GM23338 (cell line): ENCODE results near the gene SLC6A18. TPM values are rescaled to one million over a fixed set of nuclear protein-coding genes. Genes with fewer than 3 reads are reported as not detected.

Source experiments
- ATAC-seq: fragments of 200-7000 bp; cut with Tn5 transposase; 3 replicates; pipeline ENCODE4 v1.9.1; 2020
- DNase-seq: peaks from one replicate; pipeline ENCODE4 v3.0.0-alpha.2; 2015; ENCODE audit warnings: low spot score
- H2AFZ ChIP-seq: fragments of 200-600 bp; sonication (generic); 2 replicates; pipeline ENCODE4 v1.8.0; 2016; ENCODE audit warnings: antibody characterized with exemption, mild to moderate bottlenecking, moderate library complexity
- H3F3A ChIP-seq: fragments of 200-600 bp; sonication (generic); replicated peaks from 2 replicates; pipeline ENCODE4 v1.8.0; 2017; ENCODE audit warnings: antibody characterized with exemption, mixed run types, low read depth
- H3K27ac ChIP-seq: fragments of 200-600 bp; sonication (generic); 2 replicates; pipeline ENCODE4 v1.6.1; 2016; ENCODE audit warnings: low read depth
- H3K27me3 ChIP-seq: fragments of 200-600 bp; sonication (generic); 2 replicates; pipeline ENCODE4 v1.8.0; 2016; ENCODE audit warnings: mild to moderate bottlenecking, mixed run types, moderate library complexity; ENCODE audit not compliant: insufficient read depth
- H3K36me3 ChIP-seq: fragments of 200-600 bp; sonication (generic); 2 replicates; pipeline ENCODE4 v1.8.0; 2016; ENCODE audit warnings: mild to moderate bottlenecking; ENCODE audit not compliant: insufficient read depth
- H3K4me1 ChIP-seq: fragments of 200-600 bp; sonication (generic); 2 replicates; pipeline ENCODE4 v1.8.0; 2016; ENCODE audit warnings: mild to moderate bottlenecking, moderate library complexity; ENCODE audit not compliant: insufficient read depth
- H3K4me2 ChIP-seq: fragments of 200-600 bp; sonication (generic); 2 replicates; pipeline ENCODE4 v1.7.1; 2017; ENCODE audit warnings: mixed run types
- H3K4me3 ChIP-seq: fragments of 200-600 bp; sonication (generic); 2 replicates; pipeline ENCODE4 v1.6.1; 2016; ENCODE audit warnings: mixed run types
- H3K79me2 ChIP-seq: fragments of 200-600 bp; sonication (generic); replicated peaks from 2 replicates; pipeline ENCODE4 v1.8.0; 2017; ENCODE audit warnings: mild to moderate bottlenecking; ENCODE audit not compliant: insufficient read depth
- H3K9me2 ChIP-seq: fragments of 200-600 bp; sonication (generic); 2 replicates; pipeline ENCODE4 v1.8.0; 2017; ENCODE audit not compliant: insufficient read depth
- H4K20me1 ChIP-seq: fragments of 200-600 bp; sonication (generic); replicated peaks from 2 replicates; pipeline ENCODE4 v1.8.0; 2017; ENCODE audit warnings: mild to moderate bottlenecking; ENCODE audit not compliant: insufficient read depth
- H3K27ac Mint-ChIP-seq: 2 replicates; pipeline ENCODE4 v1.8.0; 2020; ENCODE audit warnings: inconsistent platforms, mild to moderate bottlenecking, moderate library complexity, mixed read lengths
- H3K27me3 Mint-ChIP-seq: 3 replicates; pipeline ENCODE4 v1.8.0; 2022; ENCODE audit warnings: low read depth, mild to moderate bottlenecking, moderate library complexity, mixed read lengths, inconsistent platforms; ENCODE audit not compliant: insufficient read depth, poor library complexity
- H3K36me3 Mint-ChIP-seq: 3 replicates; pipeline ENCODE4 v1.8.0; 2021; ENCODE audit warnings: low read depth, mild to moderate bottlenecking, inconsistent platforms, moderate library complexity, mixed read lengths
- H3K4me1 Mint-ChIP-seq: 3 replicates; pipeline ENCODE4 v1.8.0; 2020; ENCODE audit warnings: mild to moderate bottlenecking, inconsistent platforms, mixed read lengths
- H3K4me3 Mint-ChIP-seq: 3 replicates; pipeline ENCODE4 v1.8.0; 2021; ENCODE audit warnings: moderate library complexity, mild to moderate bottlenecking, inconsistent platforms, mixed read lengths
- H3K9me3 Mint-ChIP-seq: 3 replicates; pipeline ENCODE4 v1.8.0; 2020; ENCODE audit warnings: moderate library complexity, mild to moderate bottlenecking, inconsistent platforms, mixed read lengths
- CREB1 ChIP-seq: fragments of 250-450 bp; sonication (Bioruptor Pico); IDR thresholded peaks from 2 replicates; pipeline ENCODE4 v1.5.0; 2020; ENCODE audit warnings: low read depth, mild to moderate bottlenecking, moderate library complexity
- EZH2 ChIP-seq: fragments of 200-600 bp; sonication (generic); IDR thresholded peaks from one replicate; pipeline ENCODE4 v1.8.0; 2017; ENCODE audit warnings: antibody characterized with exemption, mild to moderate bottlenecking, low read depth; ENCODE audit not compliant: unreplicated experiment
- EZH2phosphoT487 ChIP-seq: fragments of 200-600 bp; sonication (generic); IDR thresholded peaks from one replicate; pipeline ENCODE4 v1.8.1; 2018; ENCODE audit warnings: antibody characterized with exemption; ENCODE audit not compliant: unreplicated experiment
- JUNB ChIP-seq: IDR thresholded peaks from one replicate; pipeline ENCODE4 v1.6.1; 2016; ENCODE audit warnings: antibody characterized with exemption; ENCODE audit not compliant: unreplicated experiment
- NANOG ChIP-seq: IDR thresholded peaks from 2 replicates; pipeline ENCODE4 v1.6.1; 2016; ENCODE audit warnings: antibody characterized with exemption, borderline replicate concordance
- POLR2AphosphoS5 ChIP-seq: IDR thresholded peaks from 2 replicates; pipeline ENCODE4 v1.6.1; 2016; ENCODE audit warnings: antibody characterized with exemption, low read depth
- ZNF331 ChIP-seq: fragments of 250-450 bp; sonication (Bioruptor Pico); IDR thresholded peaks from 2 replicates; pipeline ENCODE4 v1.5.0; 2020; ENCODE audit warnings: low read depth, mild to moderate bottlenecking, moderate library complexity
- polyA plus RNA-seq: library from polyadenylated mRNA; unstranded; fragments of >200 nt; fragmentation: Nextera tagmentation; extraction: Ambion mirVana; gene quantifications from 2 replicates; pipeline ENCODE4 v1.2.1, GENCODE V29; 2016
- total RNA-seq: library from RNA; depleted of rRNA; stranded (reverse); fragments of >200 nt; shearing (Covaris generic); gene quantifications from 2 replicates; pipeline ENCODE4 v1.2.3, GENCODE V29; 2014
- TF ChIP-seq, protein P1 (sequence below), 2 experiments: fragments of 200-600 bp in 1 of 2; sonication (generic) in 1 of 2; conservative IDR thresholded peaks; 2 replicates each; pipeline versions ENCODE4 v1.5.1 to v1.6.1; 2016 to 2017; ENCODE audit warnings: antibody characterized with exemption in 2 of 2, low read depth in 2 of 2, mild to moderate bottlenecking in 2 of 2, moderate library complexity in 1 of 2

Gene SLC6A18
- total and polyA plus RNA-seq, 2 experiments from 2014 or later: not detected

DNA sequence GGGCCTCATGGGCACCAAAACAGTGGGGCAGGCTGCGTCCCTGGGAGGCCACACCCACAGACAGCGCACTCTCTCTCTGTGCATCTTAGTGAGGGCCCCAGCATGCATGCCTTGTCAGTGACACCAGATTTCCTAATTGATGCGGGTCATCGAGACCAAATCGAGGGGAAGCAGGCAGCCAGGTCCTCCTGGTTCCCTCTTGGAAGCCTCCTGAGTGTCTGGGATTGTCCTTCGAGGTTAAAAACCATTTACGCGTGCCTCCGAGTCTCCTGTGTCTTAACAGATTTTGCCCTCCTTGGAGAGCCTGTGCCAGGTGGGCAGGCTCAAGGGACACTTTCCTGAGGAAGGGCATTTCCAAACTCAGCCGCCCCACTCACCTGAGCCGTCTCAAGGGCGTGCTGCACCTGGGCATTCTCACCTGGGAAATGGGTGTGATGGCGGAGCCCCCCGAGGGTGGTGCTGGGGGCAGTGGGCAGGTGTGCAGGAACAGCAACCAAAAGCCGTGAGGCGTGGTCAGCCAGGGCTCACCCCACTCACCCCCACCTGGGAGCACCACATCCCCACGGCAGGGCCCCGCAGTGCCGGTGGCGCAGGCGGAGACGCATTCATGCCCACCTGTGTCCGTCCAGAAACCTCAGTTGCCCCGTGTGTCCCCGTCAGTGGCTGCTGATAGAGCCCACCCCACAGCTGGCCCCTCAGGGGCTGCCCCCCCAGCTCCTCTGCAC is 21.1 kb upstream of the SLC6A18 start:
- no peaks in the 10 kb centered on the region for H3K36me3 ChIP-seq
- Mint-ChIP-seq H3K9me3 (no peaks in the 10 kb centered on the region), H3K4me1 (peaks cover 9% of the 10 kb centered on the region), H3K4me3 (no peak overlapping the region), H3K36me3 (no peaks in the 10 kb centered on the region), H3K27me3 (peaks cover 3% of the 10 kb centered on the region), H3K27ac (no peak overlapping the region)
- H2AFZ ChIP-seq: peak overlapping the region; percentile 52; the same call in 1 of the 2 replicates
- TF ChIP-seq POLR2AphosphoS5 (no peak), NANOG (no peak), EZH2phosphoT487 (no peak), CREB1 (CRISPR knock-in tag) (no peak), EZH2 (no peak), ZNF331 (CRISPR knock-in tag) (no peak)
- TF ChIP-seq, protein P1, sequence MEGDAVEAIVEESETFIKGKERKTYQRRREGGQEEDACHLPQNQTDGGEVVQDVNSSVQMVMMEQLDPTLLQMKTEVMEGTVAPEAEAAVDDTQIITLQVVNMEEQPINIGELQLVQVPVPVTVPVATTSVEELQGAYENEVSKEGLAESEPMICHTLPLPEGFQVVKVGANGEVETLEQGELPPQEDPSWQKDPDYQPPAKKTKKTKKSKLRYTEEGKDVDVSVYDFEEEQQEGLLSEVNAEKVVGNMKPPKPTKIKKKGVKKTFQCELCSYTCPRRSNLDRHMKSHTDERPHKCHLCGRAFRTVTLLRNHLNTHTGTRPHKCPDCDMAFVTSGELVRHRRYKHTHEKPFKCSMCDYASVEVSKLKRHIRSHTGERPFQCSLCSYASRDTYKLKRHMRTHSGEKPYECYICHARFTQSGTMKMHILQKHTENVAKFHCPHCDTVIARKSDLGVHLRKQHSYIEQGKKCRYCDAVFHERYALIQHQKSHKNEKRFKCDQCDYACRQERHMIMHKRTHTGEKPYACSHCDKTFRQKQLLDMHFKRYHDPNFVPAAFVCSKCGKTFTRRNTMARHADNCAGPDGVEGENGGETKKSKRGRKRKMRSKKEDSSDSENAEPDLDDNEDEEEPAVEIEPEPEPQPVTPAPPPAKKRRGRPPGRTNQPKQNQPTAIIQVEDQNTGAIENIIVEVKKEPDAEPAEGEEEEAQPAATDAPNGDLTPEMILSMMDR (conservative IDR thresholded peaks at IDR 0.05; ENCODE audit: low read depth in 2 of 2): no peak
- no peak overlapping the region for H3K27ac ChIP-seq
- H3K4me1 ChIP-seq: no peaks in the 10 kb centered on the region
- H3K9me2 ChIP-seq: no peaks in the 10 kb centered on the region
- no peaks in the 10 kb centered on the region; the same call in 1 of the 2 replicates for H4K20me1 ChIP-seq
- 0 out of 2 replicates have a peak, but pooled peaks cover 6% of the 10 kb centered on the region for H3F3A ChIP-seq
- no peak overlapping the region for H3K4me3 ChIP-seq
- no peaks in the 10 kb centered on the region for H3K79me2 ChIP-seq
- H3K27me3 ChIP-seq: no peaks in the 10 kb centered on the region
- H3K4me2 ChIP-seq: no peak overlapping the region
- ATAC-seq (no peak), DNase-seq (no peak)

DNA sequence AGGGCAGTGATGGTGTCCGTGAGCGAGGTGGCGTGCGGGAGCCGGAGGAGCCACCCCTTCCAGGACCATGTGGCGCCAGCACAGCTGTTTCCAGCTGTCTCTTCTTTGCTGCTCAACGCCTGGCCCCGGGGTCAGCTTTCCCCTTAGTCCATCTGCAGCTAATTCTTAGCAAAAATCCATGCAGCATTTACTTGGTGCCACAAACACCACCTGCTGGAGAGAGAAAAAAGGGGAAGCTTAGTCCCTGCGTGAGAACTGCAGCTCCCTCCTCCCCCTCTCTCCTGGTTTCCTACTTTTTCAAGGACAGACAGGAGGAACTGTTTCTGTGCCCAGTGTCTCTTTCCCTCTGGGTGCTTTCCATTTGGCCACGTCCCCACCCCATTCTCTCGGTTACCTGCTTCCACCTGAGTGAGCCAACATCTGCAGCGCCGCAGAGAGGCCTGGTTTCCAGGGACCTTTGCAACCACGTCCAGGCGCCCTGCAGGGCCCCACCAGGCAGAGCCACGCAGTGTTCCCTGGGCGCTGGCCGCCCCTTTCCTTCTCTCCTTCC is 20.4 kb upstream of the SLC6A18 start:
- H3K27ac ChIP-seq: no peak overlapping the region
- no peaks in the 10 kb centered on the region for H3K9me2 ChIP-seq
- H3K36me3 ChIP-seq: no peaks in the 10 kb centered on the region
- TF ChIP-seq, protein P1 (conservative IDR thresholded peaks at IDR 0.05; ENCODE audit: low read depth in 2 of 2): peak; percentile 22; a peak in 1 of 4 replicates
- TF ChIP-seq JUNB: no peak
- peaks cover 9% of the 10 kb centered on the region for H3K4me1 Mint-ChIP-seq
- no peak overlapping the region for H3K4me3 Mint-ChIP-seq
- ATAC-seq (peak; percentile 35), DNase-seq (peak; percentile 69)
- no peak overlapping the region for H3K4me2 ChIP-seq
- no peaks in the 10 kb centered on the region; the same call in 1 of the 2 replicates for H4K20me1 ChIP-seq
- H3K27me3 Mint-ChIP-seq: peaks cover 3% of the 10 kb centered on the region
- no peaks in the 10 kb centered on the region for H3K36me3 Mint-ChIP-seq
- no peak overlapping the region for H3K27ac Mint-ChIP-seq
- H2AFZ ChIP-seq: peak overlapping the region; percentile 52; the same call in 1 of the 2 replicates
- H3K4me3 ChIP-seq: no peak overlapping the region
- no peaks in the 10 kb centered on the region for H3K9me3 Mint-ChIP-seq
- no peaks in the 10 kb centered on the region for H3K27me3 ChIP-seq
- no peaks in the 10 kb centered on the region for H3K4me1 ChIP-seq
- no peaks in the 10 kb centered on the region for H3F3A ChIP-seq
- no peaks in the 10 kb centered on the region for H3K79me2 ChIP-seq
